ENCODE results near the gene COL26A1. TPM values are rescaled to one million over a fixed set of nuclear protein-coding genes. Genes with fewer than 3 reads are reported as not detected.

COL26A1 gene
- total RNA-seq, 2 experiments from 2014 or later: not detected

GRCh38 chr7:101418694-101419093 lies 56.0 kb downstream of the COL26A1 start:
- no peak for DNase-seq (ENCODE audit: low spot score)
- Histone ChIP-seq H3K27ac (ENCODE audit: low read depth, low read length, poor library complexity, severe bottlenecking) (no peak overlapping the region), H3K79me2 (ENCODE audit: insufficient read depth, low read depth, low read length) (no peaks in the 10 kb centered on the region), H3K36me3 (ENCODE audit: insufficient read depth, low read length) (no peaks in the 10 kb centered on the region), H3K9me2 (ENCODE audit: insufficient read depth, low read length) (no peaks in the 10 kb centered on the region), H4K20me1 (ENCODE audit: insufficient read depth, low read length) (no peaks in the 10 kb centered on the region), H3K9me3 (ENCODE audit: low read length) (no peaks in the 10 kb centered on the region), H3K4me1 (ENCODE audit: insufficient read depth, low read length, poor library complexity, severe bottlenecking) (no peaks in the 10 kb centered on the region), H3K4me3 (ENCODE audit: low read depth, low read length, poor library complexity, severe bottlenecking) (no peak overlapping the region), H2AFZ (ENCODE audit: low read length) (no peak overlapping the region), H3K4me2 (ENCODE audit: low read length) (no peak overlapping the region)
- CTCF ChIA-PET (ENCODE audit: unreplicated experiment): no interaction called here
- intact Hi-C loops (cut with micrococcal nuclease; ENCODE audit: unreplicated experiment): no loop called here
- TF ChIP-seq EZH2phosphoT487 (IDR thresholded peaks at IDR 0.05; ENCODE audit: borderline replicate concordance, low read depth, low read length): no peak
- TF ChIP-seq CTCF (conservative IDR thresholded peaks at IDR 0.05; ENCODE audit: low read length): no peak
- POLR2A ChIA-PET: no interaction called here
- BruUV-seq (replicated peaks): no TSS peak

DNA sequence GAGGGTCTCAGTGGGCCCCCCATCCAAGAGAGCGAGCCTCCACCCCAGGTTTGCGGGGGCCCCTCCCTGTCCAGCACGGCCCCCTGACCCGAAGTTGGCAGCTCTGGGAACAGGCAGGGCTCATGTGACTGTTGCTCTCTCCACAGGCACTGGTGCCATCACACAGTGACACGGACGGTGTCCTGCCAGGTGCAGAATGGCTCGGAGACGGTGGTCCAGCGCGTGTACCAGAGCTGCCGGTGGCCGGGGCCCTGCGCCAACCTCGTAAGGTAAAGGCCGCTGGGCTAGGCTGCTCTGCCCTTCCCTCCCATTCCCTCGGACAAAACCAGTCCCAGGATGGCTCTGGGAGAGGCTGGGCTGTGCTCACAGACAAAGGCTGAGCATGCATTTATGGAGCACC lies 57.2 kb downstream of the COL26A1 start:
- H3K79me2 ChIP-seq (ENCODE audit: insufficient read depth, low read depth, low read length): no peaks in the 10 kb centered on the region
- TF ChIP-seq EZH2phosphoT487 (IDR thresholded peaks at IDR 0.05; ENCODE audit: borderline replicate concordance, low read depth, low read length) (no peak), CTCF (conservative IDR thresholded peaks at IDR 0.05; ENCODE audit: low read length) (no peak)
- no TSS peak for BruUV-seq (replicated peaks)
- no peaks in the 10 kb centered on the region for H3K36me3 ChIP-seq (ENCODE audit: insufficient read depth, low read length)
- H3K4me3 ChIP-seq (ENCODE audit: low read depth, low read length, poor library complexity, severe bottlenecking): no peak overlapping the region
- H3K4me2 ChIP-seq (ENCODE audit: low read length): no peak overlapping the region
- no peaks in the 10 kb centered on the region for H3K9me3 ChIP-seq (ENCODE audit: low read length)
- H3K9me2 ChIP-seq (ENCODE audit: insufficient read depth, low read length): no peaks in the 10 kb centered on the region
- no peaks in the 10 kb centered on the region for H3K4me1 ChIP-seq (ENCODE audit: insufficient read depth, low read length, poor library complexity, severe bottlenecking)
- no peak for DNase-seq (ENCODE audit: low spot score)
- H3K27ac ChIP-seq (ENCODE audit: low read depth, low read length, poor library complexity, severe bottlenecking): no peak overlapping the region
- no peak overlapping the region for H2AFZ ChIP-seq (ENCODE audit: low read length)
- H4K20me1 ChIP-seq (ENCODE audit: insufficient read depth, low read length): no peaks in the 10 kb centered on the region
- ChIA-PET POLR2A (no interaction called here), CTCF (ENCODE audit: unreplicated experiment) (no interaction called here)
- intact Hi-C loops (cut with micrococcal nuclease; ENCODE audit: unreplicated experiment): no loop called here

DNA sequence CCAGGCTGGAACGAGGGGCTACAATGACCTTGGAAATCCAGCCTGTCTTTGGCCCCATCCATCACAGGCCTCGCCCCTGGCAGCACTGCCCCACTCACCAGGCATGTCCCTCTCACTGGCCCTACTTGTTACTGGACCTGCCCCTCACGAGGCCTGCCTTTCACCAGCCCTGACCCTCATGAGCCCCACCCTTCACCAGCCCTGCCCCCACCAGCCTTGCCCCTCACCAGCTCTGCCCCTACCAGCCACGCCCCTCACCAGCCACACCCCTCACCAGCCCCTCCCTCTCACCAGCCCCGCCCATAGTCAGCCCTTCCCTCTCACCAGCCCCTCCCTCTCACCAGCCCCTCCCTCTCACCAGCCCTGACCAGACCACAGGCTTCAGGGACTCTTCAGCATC lies 57.8 kb downstream of the COL26A1 start:
- no peak overlapping the region for H3K4me3 ChIP-seq (ENCODE audit: low read depth, low read length, poor library complexity, severe bottlenecking)
- no peaks in the 10 kb centered on the region for H3K9me3 ChIP-seq (ENCODE audit: low read length)
- no peaks in the 10 kb centered on the region for H3K36me3 ChIP-seq (ENCODE audit: insufficient read depth, low read length)
- H2AFZ ChIP-seq (ENCODE audit: low read length): no peak overlapping the region
- intact Hi-C loops (cut with micrococcal nuclease; ENCODE audit: unreplicated experiment): no loop called here
- no peaks in the 10 kb centered on the region for H3K9me2 ChIP-seq (ENCODE audit: insufficient read depth, low read length)
- CTCF ChIA-PET (ENCODE audit: unreplicated experiment): no interaction called here
- no peaks in the 10 kb centered on the region for H4K20me1 ChIP-seq (ENCODE audit: insufficient read depth, low read length)
- POLR2A ChIA-PET: no interaction called here
- BruUV-seq (replicated peaks): no TSS peak
- no peaks in the 10 kb centered on the region for H3K79me2 ChIP-seq (ENCODE audit: insufficient read depth, low read depth, low read length)
- no peak for TF ChIP-seq EZH2phosphoT487 (IDR thresholded peaks at IDR 0.05; ENCODE audit: borderline replicate concordance, low read depth, low read length)
- TF ChIP-seq CTCF (conservative IDR thresholded peaks at IDR 0.05; ENCODE audit: low read length): no peak
- H3K4me2 ChIP-seq (ENCODE audit: low read length): no peak overlapping the region
- no peak overlapping the region for H3K27ac ChIP-seq (ENCODE audit: low read depth, low read length, poor library complexity, severe bottlenecking)
- no peaks in the 10 kb centered on the region for H3K4me1 ChIP-seq (ENCODE audit: insufficient read depth, low read length, poor library complexity, severe bottlenecking)
- DNase-seq (ENCODE audit: low spot score): no peak

All from OCI-LY7 (cell line).